ENCODE results near the gene RANBP3. TPM values are rescaled to one million over a fixed set of nuclear protein-coding genes. Genes with fewer than 3 reads are reported as not detected.

RANBP3 gene
- total RNA-seq, 3 donors from 2014 or later, result 47.0 to 94.2 (median 60.5) TPM

DNA sequence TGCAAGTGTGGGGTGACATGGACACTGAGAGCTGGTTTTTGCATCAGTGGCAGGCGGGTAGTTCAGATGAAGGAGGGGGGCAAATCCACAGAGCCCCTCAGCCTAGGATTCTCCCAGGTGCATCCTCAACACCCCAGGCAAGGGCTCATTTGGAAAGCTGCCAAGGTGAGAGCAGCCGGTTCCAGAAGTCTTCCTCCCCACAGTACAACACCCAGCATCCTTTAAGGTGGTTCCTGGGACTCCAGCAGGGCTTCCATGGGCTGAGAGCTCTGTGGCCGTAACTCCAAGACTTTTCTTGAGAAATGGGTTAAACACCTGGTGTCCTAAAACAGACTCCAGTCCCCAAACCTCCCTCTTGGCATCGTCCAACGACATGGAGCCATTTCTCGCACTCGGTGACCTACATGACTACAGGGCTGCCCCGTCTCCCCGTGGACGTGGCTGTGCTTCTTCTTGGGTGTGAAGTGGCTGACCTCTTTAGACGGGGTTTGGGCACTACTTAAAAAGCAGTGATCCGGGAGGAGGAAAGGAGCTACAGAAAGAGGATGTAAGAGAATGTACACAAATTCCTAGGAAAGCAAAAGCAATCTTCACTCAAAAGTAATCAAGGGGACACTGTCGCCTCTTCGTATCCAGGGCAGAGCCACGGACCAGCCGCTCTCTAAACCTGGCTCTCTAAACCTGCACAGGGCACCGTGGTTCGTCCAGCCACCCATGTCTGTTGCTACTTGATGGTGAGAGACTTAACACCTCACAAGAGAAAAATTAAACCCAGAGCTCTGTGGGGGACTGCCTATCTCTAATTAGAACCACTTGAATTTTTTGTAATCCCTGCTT, 25.5 kb downstream of the RANBP3 start:
- TF ChIP-seq, protein P1, sequence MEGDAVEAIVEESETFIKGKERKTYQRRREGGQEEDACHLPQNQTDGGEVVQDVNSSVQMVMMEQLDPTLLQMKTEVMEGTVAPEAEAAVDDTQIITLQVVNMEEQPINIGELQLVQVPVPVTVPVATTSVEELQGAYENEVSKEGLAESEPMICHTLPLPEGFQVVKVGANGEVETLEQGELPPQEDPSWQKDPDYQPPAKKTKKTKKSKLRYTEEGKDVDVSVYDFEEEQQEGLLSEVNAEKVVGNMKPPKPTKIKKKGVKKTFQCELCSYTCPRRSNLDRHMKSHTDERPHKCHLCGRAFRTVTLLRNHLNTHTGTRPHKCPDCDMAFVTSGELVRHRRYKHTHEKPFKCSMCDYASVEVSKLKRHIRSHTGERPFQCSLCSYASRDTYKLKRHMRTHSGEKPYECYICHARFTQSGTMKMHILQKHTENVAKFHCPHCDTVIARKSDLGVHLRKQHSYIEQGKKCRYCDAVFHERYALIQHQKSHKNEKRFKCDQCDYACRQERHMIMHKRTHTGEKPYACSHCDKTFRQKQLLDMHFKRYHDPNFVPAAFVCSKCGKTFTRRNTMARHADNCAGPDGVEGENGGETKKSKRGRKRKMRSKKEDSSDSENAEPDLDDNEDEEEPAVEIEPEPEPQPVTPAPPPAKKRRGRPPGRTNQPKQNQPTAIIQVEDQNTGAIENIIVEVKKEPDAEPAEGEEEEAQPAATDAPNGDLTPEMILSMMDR (IDR thresholded peaks at IDR 0.05), result no peak
- intact Hi-C loops (cut with DNase I, micrococcal nuclease), result no loop called here

GRCh38 chr19:5951338-5951861, 26.5 kb downstream of the RANBP3 start:
- ATAC-seq, result peak; percentile 13
- DNase-seq, result peak in 1 of 3 donors; percentile 60
- Histone ChIP-seq H3K9me3 (no peaks in the 10 kb centered on the region), H3K4me3 (no peak overlapping the region), H3K4me1 (ENCODE audit: low read depth) (peaks cover 40% of the 10 kb centered on the region), H3K36me3 (ENCODE audit: low read depth) (no peaks in the 10 kb centered on the region)
- intact Hi-C loops (cut with DNase I, micrococcal nuclease), result no loop called here
- TF ChIP-seq, protein P1 (IDR thresholded peaks at IDR 0.05), result no peak

More for the DNA sequence above, 25.5 kb downstream of the RANBP3 start:
- DNase-seq (peak in 1 of 3 donors; percentile 39), ATAC-seq (no peak)
- Histone ChIP-seq H3K36me3 (ENCODE audit: low read depth) (no peaks in the 10 kb centered on the region), H3K4me3 (no peak overlapping the region), H3K9me3 (no peaks in the 10 kb centered on the region), H3K4me1 (ENCODE audit: low read depth) (peaks cover 40% of the 10 kb centered on the region)

GRCh38 chr19:5950741-5951140, 27.2 kb downstream of the RANBP3 start:
- DNase-seq (no peak), ATAC-seq (no peak)
- no peaks in the 10 kb centered on the region for H3K36me3 ChIP-seq (ENCODE audit: low read depth)
- no peaks in the 10 kb centered on the region for H3K9me3 ChIP-seq
- no peak overlapping the region for H3K4me3 ChIP-seq
- TF ChIP-seq, protein P1 (IDR thresholded peaks at IDR 0.05), result no peak
- H3K4me1 ChIP-seq (ENCODE audit: low read depth), result peaks cover 40% of the 10 kb centered on the region
- intact Hi-C loops (cut with DNase I, micrococcal nuclease), result no loop called here

- Histone ChIP-seq H3K9me3 (no peaks in the 10 kb centered on the region), H3K36me3 (ENCODE audit: low read depth) (no peaks in the 10 kb centered on the region), H3K4me1 (ENCODE audit: low read depth) (peaks cover 37% of the 10 kb centered on the region), H3K4me3 (no peak overlapping the region)
- intact Hi-C loops (cut with DNase I, micrococcal nuclease), result no loop called here
- TF ChIP-seq, protein P1 (IDR thresholded peaks at IDR 0.05), result no peak
- DNase-seq (peak in 1 of 3 donors; percentile 56), ATAC-seq (no peak)
These were observed 28.1 kb downstream of the RANBP3 start for GRCh38 chr19:5949792-5950305.

- Histone ChIP-seq H3K4me3 (no peak overlapping the region), H3K9me3 (no peaks in the 10 kb centered on the region), H3K36me3 (ENCODE audit: low read depth) (no peaks in the 10 kb centered on the region), H3K4me1 (ENCODE audit: low read depth) (peaks cover 28% of the 10 kb centered on the region)
- intact Hi-C loops (cut with DNase I, micrococcal nuclease), result no loop called here
- DNase-seq, result peak in 1 of 3 donors; percentile 37
- TF ChIP-seq, protein P1 (IDR thresholded peaks at IDR 0.05), result no peak
- no peak for ATAC-seq
These were observed 29.0 kb downstream of the RANBP3 start for GRCh38 chr19:5948752-5949564.

Data from mucosa of descending colon (tissue), 3 donors.